ENCODE results near the gene UBE3D.

Gene UBE3D

GRCh38 chr6:83083476-83083875 is 17.8 kb upstream of the UBE3D start:
- Histone ChIP-seq H2AFZ (ENCODE audit: low read length, unreplicated experiment) (no peak overlapping the region), H3K27me3 (ENCODE audit: insufficient read depth, low read length) (no peaks in the 10 kb centered on the region), H3K27ac (ENCODE audit: low read depth, low read length) (no peak overlapping the region), H3K4me1 (ENCODE audit: control insufficient read depth, insufficient read depth, low read length, unreplicated experiment) (no peaks in the 10 kb centered on the region), H3K36me3 (ENCODE audit: insufficient read depth, low read length) (no peaks in the 10 kb centered on the region), H3K79me2 (ENCODE audit: control insufficient read depth, insufficient read depth, low read length, unreplicated experiment) (peaks cover 4% of the 10 kb centered on the region), H3K4me3 (ENCODE audit: low read depth, low read length) (no peak overlapping the region)

- Histone ChIP-seq H3K27ac (ENCODE audit: low read depth, low read length) (no peak overlapping the region), H3K4me3 (ENCODE audit: low read depth, low read length) (no peak overlapping the region), H3K79me2 (ENCODE audit: control insufficient read depth, insufficient read depth, low read length, unreplicated experiment) (peaks cover 17% of the 10 kb centered on the region), H3K27me3 (ENCODE audit: insufficient read depth, low read length) (no peaks in the 10 kb centered on the region), H3K36me3 (ENCODE audit: insufficient read depth, low read length) (no peaks in the 10 kb centered on the region), H2AFZ (ENCODE audit: low read length, unreplicated experiment) (no peak overlapping the region), H3K4me1 (ENCODE audit: control insufficient read depth, insufficient read depth, low read length, unreplicated experiment) (peaks cover 16% of the 10 kb centered on the region)
Observed at GRCh38 chr6:83073615-83074014, 8.0 kb upstream of the UBE3D start.

- H3K27ac ChIP-seq (ENCODE audit: low read depth, low read length) = no peak overlapping the region
- H3K4me3 ChIP-seq (ENCODE audit: low read depth, low read length) = no peak overlapping the region
- H3K27me3 ChIP-seq (ENCODE audit: insufficient read depth, low read length) = no peaks in the 10 kb centered on the region
- no peak overlapping the region for H2AFZ ChIP-seq (ENCODE audit: low read length, unreplicated experiment)
- peaks cover 24% of the 10 kb centered on the region for H3K79me2 ChIP-seq (ENCODE audit: control insufficient read depth, insufficient read depth, low read length, unreplicated experiment)
- H3K36me3 ChIP-seq (ENCODE audit: insufficient read depth, low read length) = no peaks in the 10 kb centered on the region
- peaks cover 19% of the 10 kb centered on the region for H3K4me1 ChIP-seq (ENCODE audit: control insufficient read depth, insufficient read depth, low read length, unreplicated experiment)
Observed at GRCh38 chr6:83072726-83073125, 7.1 kb upstream of the UBE3D start.

- no peaks in the 10 kb centered on the region for H3K27me3 ChIP-seq (ENCODE audit: insufficient read depth, low read length)
- H3K4me3 ChIP-seq (ENCODE audit: low read depth, low read length) = no peak overlapping the region
- H2AFZ ChIP-seq (ENCODE audit: low read length, unreplicated experiment) = no peak overlapping the region
- H3K27ac ChIP-seq (ENCODE audit: low read depth, low read length) = no peak overlapping the region
- H3K36me3 ChIP-seq (ENCODE audit: insufficient read depth, low read length) = no peaks in the 10 kb centered on the region
- H3K79me2 ChIP-seq (ENCODE audit: control insufficient read depth, insufficient read depth, low read length, unreplicated experiment) = peaks cover 24% of the 10 kb centered on the region
- H3K4me1 ChIP-seq (ENCODE audit: control insufficient read depth, insufficient read depth, low read length, unreplicated experiment) = peaks cover 19% of the 10 kb centered on the region
Observed at GRCh38 chr6:83071707-83072106, 6.1 kb upstream of the UBE3D start.

- H3K4me1 ChIP-seq (ENCODE audit: control insufficient read depth, insufficient read depth, low read length, unreplicated experiment) = peaks cover 19% of the 10 kb centered on the region
- no peak overlapping the region for H3K4me3 ChIP-seq (ENCODE audit: low read depth, low read length)
- H2AFZ ChIP-seq (ENCODE audit: low read length, unreplicated experiment) = no peak overlapping the region
- peaks cover 24% of the 10 kb centered on the region for H3K79me2 ChIP-seq (ENCODE audit: control insufficient read depth, insufficient read depth, low read length, unreplicated experiment)
- no peak overlapping the region for H3K27ac ChIP-seq (ENCODE audit: low read depth, low read length)
- H3K36me3 ChIP-seq (ENCODE audit: insufficient read depth, low read length) = no peaks in the 10 kb centered on the region
- H3K27me3 ChIP-seq (ENCODE audit: insufficient read depth, low read length) = no peaks in the 10 kb centered on the region
Observed at GRCh38 chr6:83071023-83071422, 5.4 kb upstream of the UBE3D start.

- Histone ChIP-seq H3K79me2 (ENCODE audit: control insufficient read depth, insufficient read depth, low read length, unreplicated experiment) (peaks cover 27% of the 10 kb centered on the region), H3K4me1 (ENCODE audit: control insufficient read depth, insufficient read depth, low read length, unreplicated experiment) (peaks cover 19% of the 10 kb centered on the region), H2AFZ (ENCODE audit: low read length, unreplicated experiment) (no peak overlapping the region), H3K27ac (ENCODE audit: low read depth, low read length) (no peak overlapping the region), H3K36me3 (ENCODE audit: insufficient read depth, low read length) (no peaks in the 10 kb centered on the region), H3K4me3 (ENCODE audit: low read depth, low read length) (no peak overlapping the region), H3K27me3 (ENCODE audit: insufficient read depth, low read length) (no peaks in the 10 kb centered on the region)
Observed at GRCh38 chr6:83069633-83070032, 4.0 kb upstream of the UBE3D start.

GRCh38 chr6:83068616-83069015 is 3.0 kb upstream of the UBE3D start:
- Histone ChIP-seq H3K27me3 (ENCODE audit: insufficient read depth, low read length) (no peaks in the 10 kb centered on the region), H3K4me3 (ENCODE audit: low read depth, low read length) (peak overlapping the region; percentile 95), H3K4me1 (ENCODE audit: control insufficient read depth, insufficient read depth, low read length, unreplicated experiment) (peaks cover 22% of the 10 kb centered on the region), H3K79me2 (ENCODE audit: control insufficient read depth, insufficient read depth, low read length, unreplicated experiment) (peaks cover 28% of the 10 kb centered on the region), H3K27ac (ENCODE audit: low read depth, low read length) (no peak overlapping the region), H3K36me3 (ENCODE audit: insufficient read depth, low read length) (no peaks in the 10 kb centered on the region), H2AFZ (ENCODE audit: low read length, unreplicated experiment) (peak overlapping the region; percentile 96)

- peaks cover 25% of the 10 kb centered on the region for H3K79me2 ChIP-seq (ENCODE audit: control insufficient read depth, insufficient read depth, low read length, unreplicated experiment)
- no peaks in the 10 kb centered on the region for H3K27me3 ChIP-seq (ENCODE audit: insufficient read depth, low read length)
- peaks cover 25% of the 10 kb centered on the region for H3K4me1 ChIP-seq (ENCODE audit: control insufficient read depth, insufficient read depth, low read length, unreplicated experiment)
- peak within 1 kb of the TSS; percentile 96 for H2AFZ ChIP-seq (ENCODE audit: low read length, unreplicated experiment)
- H3K27ac ChIP-seq (ENCODE audit: low read depth, low read length) = 0 out of 2 replicates have a peak within 1 kb of the TSS, but pooled peaks have one; percentile 18
- peak within 1 kb of the TSS; percentile 95 for H3K4me3 ChIP-seq (ENCODE audit: low read depth, low read length)
- H3K36me3 ChIP-seq (ENCODE audit: insufficient read depth, low read length) = no peaks in the 10 kb centered on the region
Observed at GRCh38 chr6:83067448-83068439, 2.1 kb upstream of the UBE3D start, which contains the start of gene DOP1A. Gene DOP1A, plus strand, starts transcription at chr6:83067671. Its CDS starts 29,307 bp downstream, at chr6:83096978.

GRCh38 chr6:83062225-83062624 is 3.4 kb downstream of the UBE3D start:
- H2AFZ ChIP-seq (ENCODE audit: low read length, unreplicated experiment) = no peak overlapping the region
- H3K27ac ChIP-seq (ENCODE audit: low read depth, low read length) = no peak overlapping the region
- peaks cover 5% of the 10 kb centered on the region for H3K4me1 ChIP-seq (ENCODE audit: control insufficient read depth, insufficient read depth, low read length, unreplicated experiment)
- H3K36me3 ChIP-seq (ENCODE audit: insufficient read depth, low read length) = no peaks in the 10 kb centered on the region
- no peaks in the 10 kb centered on the region for H3K27me3 ChIP-seq (ENCODE audit: insufficient read depth, low read length)
- peaks cover 7% of the 10 kb centered on the region for H3K79me2 ChIP-seq (ENCODE audit: control insufficient read depth, insufficient read depth, low read length, unreplicated experiment)
- no peak overlapping the region for H3K4me3 ChIP-seq (ENCODE audit: low read depth, low read length)

- H2AFZ ChIP-seq (ENCODE audit: low read length, unreplicated experiment) = no peak overlapping the region
- no peaks in the 10 kb centered on the region for H3K27me3 ChIP-seq (ENCODE audit: insufficient read depth, low read length)
- no peak overlapping the region for H3K4me3 ChIP-seq (ENCODE audit: low read depth, low read length)
- H3K79me2 ChIP-seq (ENCODE audit: control insufficient read depth, insufficient read depth, low read length, unreplicated experiment) = peaks cover 7% of the 10 kb centered on the region
- peaks cover 5% of the 10 kb centered on the region for H3K4me1 ChIP-seq (ENCODE audit: control insufficient read depth, insufficient read depth, low read length, unreplicated experiment)
- no peak overlapping the region for H3K27ac ChIP-seq (ENCODE audit: low read depth, low read length)
- H3K36me3 ChIP-seq (ENCODE audit: insufficient read depth, low read length) = no peaks in the 10 kb centered on the region
Observed at GRCh38 chr6:83061190-83061589, 4.5 kb downstream of the UBE3D start.
